Nephron (organoid): Measurements from ENCODE around the gene CSF2RB.

Experiments used
- H3K27ac Mint-ChIP-seq, 3 experiments: 2 replicates each; pipeline ENCODE4 v1.8.0; 2020; ENCODE audit warnings: mixed read lengths in 3 of 3, mild to moderate bottlenecking in 2 of 3, moderate library complexity in 1 of 3
- H3K27me3 Mint-ChIP-seq: 2 replicates; pipeline ENCODE4 v1.8.0; 2021; ENCODE audit warnings: low read depth, mild to moderate bottlenecking, moderate library complexity, mixed read lengths
- H3K36me3 Mint-ChIP-seq: 2 replicates; pipeline ENCODE4 v1.8.0; 2020; ENCODE audit warnings: low read depth, mixed read lengths
- H3K4me1 Mint-ChIP-seq: 2 replicates; pipeline ENCODE4 v1.8.0; 2020; ENCODE audit warnings: mixed read lengths
- H3K4me3 Mint-ChIP-seq, 3 experiments: 2 replicates each; pipeline ENCODE4 v1.8.0; 2020; ENCODE audit warnings: mild to moderate bottlenecking in 3 of 3, mixed read lengths in 3 of 3, moderate library complexity in 2 of 3
- H3K9me3 Mint-ChIP-seq: 2 replicates; pipeline ENCODE4 v1.8.0; 2020; ENCODE audit warnings: mixed read lengths
- CTCF ChIP-seq, 3 experiments: fragments of 200-600 bp; sonication (generic); IDR thresholded peaks; one replicate each; pipeline ENCODE4 v1.5.0; 2021; ENCODE audit warnings: antibody characterized with exemption in 3 of 3; ENCODE audit not compliant: unreplicated experiment in 3 of 3

CSF2RB gene

DNA sequence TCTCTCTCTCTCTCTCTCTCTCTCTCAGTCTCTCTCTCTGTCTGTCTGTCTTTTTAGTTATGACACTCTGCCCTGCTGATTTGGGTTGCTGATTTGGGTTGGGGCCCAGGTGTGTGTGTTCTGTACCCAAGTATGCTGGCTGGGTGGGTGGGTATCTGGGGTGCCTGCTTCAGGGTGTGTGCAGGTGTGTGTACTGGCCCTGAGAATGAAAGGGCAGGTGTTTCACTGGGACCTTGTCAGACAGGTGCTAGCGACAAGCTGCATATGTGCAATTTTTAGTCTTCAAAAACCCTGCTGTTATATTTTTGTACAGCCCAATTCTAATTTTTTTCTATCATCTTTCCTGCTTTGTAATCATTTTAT, 943 bp downstream of the CSF2RB start:
- H3K36me3 Mint-ChIP-seq, result no peaks in the 10 kb centered on the region
- H3K4me1 Mint-ChIP-seq, result no peaks in the 10 kb centered on the region
- no peak for TF ChIP-seq CTCF (IDR thresholded peaks at IDR 0.05; ENCODE audit: unreplicated experiment in 3 of 3)
- H3K9me3 Mint-ChIP-seq, result no peaks in the 10 kb centered on the region
- H3K4me3 Mint-ChIP-seq, result peak overlapping the region in 1 of 3 experiments; percentile 30
- H3K27me3 Mint-ChIP-seq, result peaks cover 27% of the 10 kb centered on the region
- H3K27ac Mint-ChIP-seq, result peak overlapping the region in 2 of 3 experiments; percentile 40 to 47

- H3K27me3 Mint-ChIP-seq, result peaks cover 17% of the 10 kb centered on the region
- no peaks in the 10 kb centered on the region for H3K9me3 Mint-ChIP-seq
- no peaks in the 10 kb centered on the region for H3K36me3 Mint-ChIP-seq
- TF ChIP-seq CTCF (IDR thresholded peaks at IDR 0.05; ENCODE audit: unreplicated experiment in 3 of 3), result no peak
- no peak overlapping the region for H3K27ac Mint-ChIP-seq
- peaks cover 4% of the 10 kb centered on the region for H3K4me1 Mint-ChIP-seq
- no peak overlapping the region for H3K4me3 Mint-ChIP-seq
Observed at GRCh38 chr22:36916034-36916433, 2.6 kb downstream of the CSF2RB start.

- H3K4me3 Mint-ChIP-seq, result no peak overlapping the region
- H3K9me3 Mint-ChIP-seq, result no peaks in the 10 kb centered on the region
- peaks cover 3% of the 10 kb centered on the region for H3K27me3 Mint-ChIP-seq
- H3K27ac Mint-ChIP-seq, result peak overlapping the region in 1 of 3 experiments; percentile 52
- no peaks in the 10 kb centered on the region for H3K36me3 Mint-ChIP-seq
- peaks cover 8% of the 10 kb centered on the region for H3K4me1 Mint-ChIP-seq
- TF ChIP-seq CTCF (IDR thresholded peaks at IDR 0.05; ENCODE audit: unreplicated experiment in 3 of 3), result no peak
Observed at GRCh38 chr22:36918586-36919284, 5.3 kb downstream of the CSF2RB start.

DNA sequence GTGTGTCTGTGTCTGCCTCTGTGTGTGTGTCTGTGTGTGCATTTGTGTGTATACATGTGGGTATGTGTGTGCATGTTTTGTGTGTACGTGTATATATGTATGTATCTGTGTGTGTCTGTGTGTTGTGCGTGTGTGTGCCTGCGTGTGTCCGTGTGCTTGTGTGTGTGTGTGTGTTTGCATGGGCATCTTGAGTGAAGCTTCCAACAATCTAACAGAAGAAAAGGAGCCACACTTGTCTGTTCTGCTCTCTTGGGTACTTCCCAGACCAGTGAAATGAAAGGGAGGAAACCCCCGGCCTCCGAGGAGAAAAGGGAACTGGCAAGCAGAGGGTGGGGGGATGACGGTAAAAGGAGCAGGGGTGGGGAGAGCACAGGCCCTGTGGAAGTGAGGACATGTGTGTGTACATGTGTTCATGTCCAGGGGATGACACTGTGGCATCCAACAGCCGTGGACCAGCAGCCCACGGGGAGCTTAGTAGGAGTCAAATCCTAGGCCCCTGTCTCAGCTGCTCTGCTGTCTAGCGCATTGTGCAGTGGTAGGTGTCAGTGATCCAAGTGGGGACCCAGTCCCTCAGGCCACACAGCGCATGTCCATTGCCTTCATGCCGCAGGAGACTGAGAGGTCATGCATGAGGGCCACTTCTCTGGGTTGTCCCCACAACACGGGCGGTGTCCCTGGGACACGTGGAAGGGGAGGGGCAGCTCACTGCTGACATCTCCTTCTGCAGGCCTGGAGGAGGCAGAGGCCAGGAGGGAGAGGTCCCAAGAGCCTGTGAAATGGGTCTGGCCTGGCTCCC, 8.1 kb downstream of the CSF2RB start:
- peaks cover 6% of the 10 kb centered on the region for H3K27me3 Mint-ChIP-seq
- no peaks in the 10 kb centered on the region for H3K36me3 Mint-ChIP-seq
- H3K4me1 Mint-ChIP-seq, result peaks cover 14% of the 10 kb centered on the region
- H3K9me3 Mint-ChIP-seq, result no peaks in the 10 kb centered on the region
- TF ChIP-seq CTCF (IDR thresholded peaks at IDR 0.05; ENCODE audit: unreplicated experiment in 3 of 3), result no peak
- peak overlapping the region in 1 of 3 experiments; percentile 1 for H3K4me3 Mint-ChIP-seq
- H3K27ac Mint-ChIP-seq, result peak overlapping the region; percentile 59 to 66 (median 64)

DNA sequence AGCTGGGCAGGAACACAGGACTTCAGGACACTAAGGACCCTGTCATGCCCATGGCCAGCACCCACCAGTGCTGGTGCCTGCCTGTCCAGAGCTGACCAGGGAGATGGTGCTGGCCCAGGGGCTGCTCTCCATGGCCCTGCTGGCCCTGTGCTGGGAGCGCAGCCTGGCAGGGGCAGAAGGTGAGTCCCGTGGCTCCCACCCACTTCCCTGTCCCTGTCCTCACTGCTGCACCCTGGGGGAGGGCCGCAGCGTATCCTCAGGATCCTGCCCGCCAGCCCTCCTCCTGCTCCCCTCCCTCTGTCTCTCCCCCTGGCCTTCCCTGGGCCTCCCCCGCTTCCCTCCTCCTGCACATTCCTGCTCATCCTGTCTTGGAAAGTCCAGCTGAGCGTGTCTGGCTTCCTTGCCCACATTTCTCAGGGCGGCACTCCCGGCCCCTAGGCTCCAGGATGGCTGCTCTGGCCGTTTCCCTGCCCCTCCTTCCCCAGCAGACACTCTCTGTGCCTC, 8.7 kb downstream of the CSF2RB start:
- TF ChIP-seq CTCF (IDR thresholded peaks at IDR 0.05; ENCODE audit: unreplicated experiment in 3 of 3), result peak in 1 of 3 experiments; percentile 16
- H3K4me3 Mint-ChIP-seq, result no peak overlapping the region
- peaks cover 14% of the 10 kb centered on the region for H3K4me1 Mint-ChIP-seq
- H3K9me3 Mint-ChIP-seq, result no peaks in the 10 kb centered on the region
- peaks cover 12% of the 10 kb centered on the region for H3K27me3 Mint-ChIP-seq
- no peaks in the 10 kb centered on the region for H3K36me3 Mint-ChIP-seq
- H3K27ac Mint-ChIP-seq, result peak overlapping the region; percentile 53 to 71 (median 68)
